CD4-positive, alpha-beta memory T cell (primary cell): ENCODE data around the gene MACROD2. TPM values are rescaled to one million over a fixed set of nuclear protein-coding genes. Genes with fewer than 3 reads are reported as not detected.

Experiments used
- CTCF ChIA-PET: fragments of 350-600 bp; sonication (Branson Sonifier 250); formaldehyde crosslinking; loops from one replicate; lab custom pipeline; 2021; ENCODE audit warnings: inconsistent platforms; ENCODE audit not compliant: partially characterized antibody; lab: Charles Lee
- POLR2A ChIA-PET: fragments of 350-600 bp; sonication (Branson Sonifier 250); formaldehyde crosslinking; loops from one replicate; lab custom pipeline; 2021; ENCODE audit not compliant: partially characterized antibody; lab: Charles Lee
- DNase-seq, 5 donors: peaks; one replicate each; pipeline versions ENCODE4 v3.0.0 to v3.0.0-alpha.2; 2020 to 2022; ENCODE audit warnings: mixed read lengths in 1 of 5
- H3K27ac ChIP-seq: one replicate; pipeline ENCODE4 v1.7.0; 2013; ENCODE audit warnings: low read depth, low read length
- H3K27me3 ChIP-seq: 2 replicates; pipeline ENCODE4 v1.7.0; 2013; ENCODE audit warnings: mild to moderate bottlenecking, low read length, moderate library complexity; ENCODE audit not compliant: insufficient read depth
- H3K36me3 ChIP-seq: 2 replicates; pipeline ENCODE4 v1.7.0; 2013; ENCODE audit warnings: mild to moderate bottlenecking, low read length, moderate library complexity; ENCODE audit not compliant: insufficient read depth
- H3K4me1 ChIP-seq: 2 replicates; pipeline ENCODE4 v1.7.0; 2013; ENCODE audit warnings: mild to moderate bottlenecking, low read length, moderate library complexity; ENCODE audit not compliant: insufficient read depth
- H3K4me3 ChIP-seq, 2 donors: one replicate each; pipeline ENCODE4 v1.7.0; 2013; ENCODE audit warnings: low read length in 2 of 2, mild to moderate bottlenecking in 1 of 2
- H3K9me3 ChIP-seq, 2 donors: one replicate each; pipeline ENCODE4 v1.7.0; 2013; ENCODE audit warnings: low read length in 2 of 2, control low read depth in 1 of 2; ENCODE audit not compliant: control insufficient read depth in 1 of 2
- H3K27ac Mint-ChIP-seq, 7 donors: one replicate each; pipeline ENCODE4 v1.8.0; 2020 to 2021; ENCODE audit warnings: mixed read lengths in 7 of 7, mild to moderate bottlenecking in 6 of 7, inconsistent platforms in 3 of 7, moderate library complexity in 3 of 7
- H3K27me3 Mint-ChIP-seq, 2 donors: one replicate each; pipeline ENCODE4 v1.8.0; 2020 to 2021; ENCODE audit warnings: mixed read lengths in 2 of 2
- H3K36me3 Mint-ChIP-seq, 2 donors: one replicate each; pipeline ENCODE4 v1.8.0; 2020 to 2021; ENCODE audit warnings: mixed read lengths in 2 of 2, inconsistent platforms in 1 of 2, mild to moderate bottlenecking in 1 of 2
- H3K4me1 Mint-ChIP-seq, 4 donors: one replicate each; pipeline ENCODE4 v1.8.0; 2020 to 2021; ENCODE audit warnings: mixed read lengths in 4 of 4, mild to moderate bottlenecking in 1 of 4
- H3K4me3 Mint-ChIP-seq, 8 donors: one replicate each; pipeline ENCODE4 v1.8.0; 2020 to 2021; ENCODE audit warnings: mixed read lengths in 8 of 8, mild to moderate bottlenecking in 7 of 8, moderate library complexity in 6 of 8, inconsistent platforms in 3 of 8
- H3K9me3 Mint-ChIP-seq, 8 donors: one replicate each; pipeline ENCODE4 v1.8.0; 2020 to 2021; ENCODE audit warnings: mixed read lengths in 8 of 8, mild to moderate bottlenecking in 5 of 8, inconsistent platforms in 3 of 8, moderate library complexity in 1 of 8
- intact Hi-C: fragments of 100-400 bp; cut with micrococcal nuclease; formaldehyde crosslinking; loops from one replicate; pipeline ENCODE4 v1.15.1; 2023
- polyA plus RNA-seq, 2 donors: library from polyadenylated mRNA; unstranded; fragments of 300-500 nt; fragmentation: Illumina TruSeq; gene quantifications; one replicate each; pipeline ENCODE4 v1.2.3, GENCODE V29; 2021
- total RNA-seq, 2 experiments: library from RNA; stranded (reverse); gene quantifications; one replicate each; pipeline ENCODE4 v1.2.3, GENCODE V29; 2021

The MACROD2 gene
- total and polyA plus RNA-seq, 4 experiments from 2014 or later: not detected

- intact Hi-C loops: no loop called here
- no peaks in the 10 kb centered on the region for H3K4me1 Mint-ChIP-seq
- H3K27me3 Mint-ChIP-seq: no peaks in the 10 kb centered on the region
- ChIA-PET POLR2A (no interaction called here), CTCF (no interaction called here)
- Histone ChIP-seq H3K4me1 (no peaks in the 10 kb centered on the region), H3K36me3 (no peaks in the 10 kb centered on the region), H3K4me3 (no peak overlapping the region), H3K27me3 (no peaks in the 10 kb centered on the region), H3K27ac (no peak overlapping the region), H3K9me3 (peaks cover 0 to 5% of the 10 kb centered on the region in 2 donors)
- no peak overlapping the region for H3K27ac Mint-ChIP-seq
- peaks cover 2 to 28% (median 12%) of the 10 kb centered on the region in 8 donors for H3K9me3 Mint-ChIP-seq
- H3K36me3 Mint-ChIP-seq: no peaks in the 10 kb centered on the region
- H3K4me3 Mint-ChIP-seq: no peak overlapping the region
- no peak for DNase-seq
Observed at GRCh38 chr20:15346657-15347280, 1351.5 kb downstream of the MACROD2 start.

GRCh38 chr20:15359056-15359455 lies 1363.7 kb downstream of the MACROD2 start:
- Histone ChIP-seq H3K27me3 (no peaks in the 10 kb centered on the region), H3K4me3 (no peak overlapping the region), H3K9me3 (no peaks in the 10 kb centered on the region), H3K27ac (no peak overlapping the region), H3K4me1 (no peaks in the 10 kb centered on the region), H3K36me3 (no peaks in the 10 kb centered on the region)
- intact Hi-C loops: no loop called here
- ChIA-PET POLR2A (no interaction called here), CTCF (no interaction called here)
- Mint-ChIP-seq H3K4me1 (no peaks in the 10 kb centered on the region), H3K27me3 (no peaks in the 10 kb centered on the region), H3K27ac (no peak overlapping the region), H3K4me3 (no peak overlapping the region), H3K36me3 (no peaks in the 10 kb centered on the region), H3K9me3 (peaks cover 0 to 9% (median 5%) of the 10 kb centered on the region in 8 donors)
- DNase-seq: no peak

GRCh38 chr20:15362849-15363248 lies 1367.5 kb downstream of the MACROD2 start:
- Mint-ChIP-seq H3K4me3 (no peak overlapping the region), H3K4me1 (no peaks in the 10 kb centered on the region), H3K36me3 (no peaks in the 10 kb centered on the region), H3K9me3 (peaks cover 0 to 9% (median 6%) of the 10 kb centered on the region in 8 donors), H3K27ac (no peak overlapping the region), H3K27me3 (no peaks in the 10 kb centered on the region)
- no peaks in the 10 kb centered on the region for H3K27me3 ChIP-seq
- ChIA-PET CTCF (no interaction called here), POLR2A (no interaction called here)
- no peaks in the 10 kb centered on the region for H3K4me1 ChIP-seq
- H3K9me3 ChIP-seq: no peaks in the 10 kb centered on the region
- H3K4me3 ChIP-seq: no peak overlapping the region
- intact Hi-C loops: no loop called here
- H3K27ac ChIP-seq: no peak overlapping the region
- no peak for DNase-seq
- H3K36me3 ChIP-seq: no peaks in the 10 kb centered on the region

- peaks cover 0 to 8% (median 5%) of the 10 kb centered on the region in 8 donors for H3K9me3 Mint-ChIP-seq
- H3K36me3 Mint-ChIP-seq: no peaks in the 10 kb centered on the region
- H3K27ac ChIP-seq: no peak overlapping the region
- H3K27me3 Mint-ChIP-seq: no peaks in the 10 kb centered on the region
- H3K4me3 ChIP-seq: no peak overlapping the region
- ChIA-PET CTCF (no interaction called here), POLR2A (no interaction called here)
- no peaks in the 10 kb centered on the region for H3K27me3 ChIP-seq
- no peaks in the 10 kb centered on the region for H3K36me3 ChIP-seq
- DNase-seq: no peak
- no peaks in the 10 kb centered on the region for H3K4me1 Mint-ChIP-seq
- no peaks in the 10 kb centered on the region for H3K4me1 ChIP-seq
- H3K9me3 ChIP-seq: no peaks in the 10 kb centered on the region
- no peak overlapping the region for H3K27ac Mint-ChIP-seq
- intact Hi-C loops: no loop called here
- no peak overlapping the region for H3K4me3 Mint-ChIP-seq
Observed at GRCh38 chr20:15364781-15365180, 1369.5 kb downstream of the MACROD2 start.

GRCh38 chr20:15370370-15370769 lies 1375.1 kb downstream of the MACROD2 start:
- intact Hi-C loops: no loop called here
- no peaks in the 10 kb centered on the region for H3K4me1 Mint-ChIP-seq
- H3K27me3 Mint-ChIP-seq: no peaks in the 10 kb centered on the region
- Histone ChIP-seq H3K4me1 (no peaks in the 10 kb centered on the region), H3K27ac (no peak overlapping the region), H3K27me3 (no peaks in the 10 kb centered on the region), H3K36me3 (no peaks in the 10 kb centered on the region), H3K9me3 (peaks cover 0 to 4% of the 10 kb centered on the region in 2 donors), H3K4me3 (no peak overlapping the region)
- no peak overlapping the region for H3K4me3 Mint-ChIP-seq
- H3K9me3 Mint-ChIP-seq: peaks cover 0 to 8% (median 4%) of the 10 kb centered on the region in 8 donors
- ChIA-PET CTCF (no interaction called here), POLR2A (no interaction called here)
- no peak overlapping the region for H3K27ac Mint-ChIP-seq
- no peaks in the 10 kb centered on the region for H3K36me3 Mint-ChIP-seq
- DNase-seq: no peak

GRCh38 chr20:15374682-15375081 lies 1379.4 kb downstream of the MACROD2 start:
- Mint-ChIP-seq H3K27ac (no peak overlapping the region), H3K36me3 (no peaks in the 10 kb centered on the region), H3K9me3 (peaks cover 4 to 15% (median 11%) of the 10 kb centered on the region in 8 donors), H3K4me3 (no peak overlapping the region), H3K4me1 (peaks cover 0 to 1% (median 0%) of the 10 kb centered on the region in 4 donors), H3K27me3 (no peaks in the 10 kb centered on the region)
- DNase-seq: no peak
- H3K4me1 ChIP-seq: no peaks in the 10 kb centered on the region
- intact Hi-C loops: no loop called here
- H3K27ac ChIP-seq: no peak overlapping the region
- H3K27me3 ChIP-seq: no peaks in the 10 kb centered on the region
- POLR2A ChIA-PET: no interaction called here
- CTCF ChIA-PET: no interaction called here
- H3K36me3 ChIP-seq: no peaks in the 10 kb centered on the region
- no peak overlapping the region for H3K4me3 ChIP-seq
- peaks cover 0 to 4% of the 10 kb centered on the region in 2 donors for H3K9me3 ChIP-seq

- no peak overlapping the region for H3K27ac Mint-ChIP-seq
- no peak overlapping the region for H3K27ac ChIP-seq
Observed at GRCh38 chr20:15375836-15376235, 1380.5 kb downstream of the MACROD2 start.

More at GRCh38 chr20:15375836-15376235, 1380.5 kb downstream of the MACROD2 start:
- no peaks in the 10 kb centered on the region for H3K4me1 ChIP-seq
- Mint-ChIP-seq H3K36me3 (no peaks in the 10 kb centered on the region), H3K4me3 (no peak overlapping the region), H3K4me1 (peaks cover 0 to 1% (median 0%) of the 10 kb centered on the region in 4 donors), H3K9me3 (peaks cover 4 to 16% (median 12%) of the 10 kb centered on the region in 8 donors), H3K27me3 (no peaks in the 10 kb centered on the region)
- DNase-seq: no peak
- ChIA-PET CTCF (no interaction called here), POLR2A (no interaction called here)
- no peaks in the 10 kb centered on the region for H3K36me3 ChIP-seq
- H3K27me3 ChIP-seq: no peaks in the 10 kb centered on the region
- intact Hi-C loops: no loop called here
- H3K9me3 ChIP-seq: peaks cover 0 to 4% of the 10 kb centered on the region in 2 donors
- no peak overlapping the region for H3K4me3 ChIP-seq
